HG03045 (cell line): ENCODE results near the gene CT47A7.
"Not testable (repeated sequence)": the region's sequence is repeated elsewhere in the genome, so short reads cannot be mapped to it uniquely, and the experiment has no call there.

Source experiments
- ATAC-seq: cut with Tn5 transposase; IDR thresholded peaks from one replicate; pipeline ENCODE4 v1.9.1; 2021; ENCODE audit warnings: mild to moderate bottlenecking, moderate library complexity; ENCODE audit not compliant: unreplicated experiment

The CT47A7 gene

DNA sequence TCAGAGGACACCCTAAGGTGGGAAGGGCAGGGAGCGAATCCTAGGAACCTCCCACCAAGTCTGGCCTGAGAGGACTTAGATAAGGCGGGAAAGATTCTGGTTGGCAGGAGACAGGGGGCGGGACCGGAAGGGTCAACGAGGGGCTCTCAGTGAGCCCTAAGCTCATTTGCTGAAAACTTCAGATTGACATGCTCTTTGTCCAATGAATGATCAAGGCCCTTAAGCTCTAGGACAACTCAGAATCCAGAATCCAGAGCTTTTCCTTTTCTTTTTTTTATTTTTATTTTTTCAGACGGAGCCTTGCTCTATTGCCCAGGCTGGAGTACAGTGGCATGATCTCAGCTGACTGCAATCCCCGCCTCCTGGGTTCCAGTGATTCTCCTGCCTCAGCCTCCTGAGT, at the start of gene CT47A7:
TSS of gene CT47A7 (minus strand) at position 101 of the 400 bp plus-strand sequence. CDS start 255 bp downstream, outside the sequence.
- ATAC-seq = not testable (repeated sequence)

DNA sequence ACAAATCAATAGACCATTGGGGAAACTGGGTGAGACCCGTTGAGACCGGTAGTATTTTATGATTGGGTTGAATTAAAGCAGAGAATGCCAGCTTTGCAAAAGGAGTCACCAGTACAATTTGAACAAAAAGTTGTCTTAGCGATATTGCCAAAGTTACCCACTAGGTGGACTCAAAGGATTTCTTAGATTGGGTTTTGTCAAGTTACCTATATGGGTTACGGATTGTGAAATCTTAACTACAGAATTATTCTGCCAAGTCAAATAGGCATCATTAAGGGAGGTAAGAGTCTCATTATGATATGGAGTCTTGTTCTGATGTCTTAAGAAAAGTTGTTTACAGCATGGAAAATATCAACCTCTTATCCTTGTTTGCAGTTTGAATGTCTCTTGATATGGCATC, 44.2 kb upstream of the CT47A7 start:
- ATAC-seq = no peak

DNA sequence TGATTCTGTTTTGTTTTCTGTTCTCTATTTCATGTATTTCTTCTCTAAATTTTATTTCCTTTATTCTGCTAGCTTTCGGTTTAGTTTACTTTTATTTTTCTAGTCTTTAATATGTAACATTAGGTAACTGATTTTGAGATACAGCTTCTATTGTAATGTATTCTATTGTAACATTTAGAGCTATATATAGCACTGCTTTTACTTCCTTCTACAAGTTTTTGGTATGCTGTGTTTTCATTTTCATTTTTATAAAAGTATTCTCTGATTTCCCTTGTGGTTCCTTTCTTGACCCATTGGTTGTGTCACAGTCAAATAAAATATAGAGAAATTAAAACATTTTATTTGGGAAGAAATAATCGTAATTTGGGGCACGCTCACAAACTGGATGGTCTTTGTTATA, 43.0 kb upstream of the CT47A7 start:
- no peak for ATAC-seq

DNA sequence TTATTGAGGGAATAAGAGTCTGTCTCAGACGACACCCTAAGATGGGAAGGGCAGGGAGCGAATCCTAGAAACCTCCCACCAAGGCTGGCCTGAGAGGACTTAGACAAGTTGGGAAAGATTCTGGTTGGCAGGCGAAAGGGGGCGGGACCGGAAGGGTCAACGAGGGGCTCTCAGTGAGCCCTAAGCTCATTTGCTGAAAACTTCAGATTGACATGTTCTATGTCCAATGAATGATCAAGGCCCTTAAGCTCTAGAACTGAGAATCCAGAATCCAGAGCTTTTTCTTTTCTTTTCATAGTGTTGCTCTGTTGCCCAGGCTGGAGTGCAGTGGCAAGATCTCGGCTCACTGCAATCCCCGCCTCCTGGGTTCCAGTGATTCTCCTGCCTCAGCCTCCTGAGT, 29.3 kb upstream of the CT47A7 start, which contains the start of gene CT47A1:
TSS of gene CT47A1 (minus strand) at position 101 of the 400 bp plus-strand sequence. CDS start 231 bp downstream, outside the sequence.
- not testable (repeated sequence) for ATAC-seq
